ENCODE results near the gene DNAJC10.

DNA sequence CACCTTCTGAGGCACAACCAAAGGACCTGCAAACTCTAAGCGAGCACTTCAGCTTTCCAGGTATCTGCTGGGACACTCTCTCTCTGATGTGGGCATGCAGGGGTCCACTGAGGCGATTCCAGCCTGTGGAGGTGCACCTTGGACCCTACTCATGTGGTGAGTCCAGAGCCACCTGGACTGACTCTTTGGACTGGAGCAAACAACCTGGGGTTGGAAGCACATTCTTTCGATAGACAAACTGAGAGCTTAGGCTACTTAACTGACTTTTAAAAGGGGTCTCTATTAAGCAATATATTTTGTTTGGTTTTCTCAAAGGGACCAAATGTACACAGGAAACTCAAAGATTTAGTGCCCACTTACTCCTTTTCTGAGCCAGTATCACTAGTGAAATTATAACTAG lies 98.7 kb downstream of the DNAJC10 start:
- TF ChIP-seq, protein P1, sequence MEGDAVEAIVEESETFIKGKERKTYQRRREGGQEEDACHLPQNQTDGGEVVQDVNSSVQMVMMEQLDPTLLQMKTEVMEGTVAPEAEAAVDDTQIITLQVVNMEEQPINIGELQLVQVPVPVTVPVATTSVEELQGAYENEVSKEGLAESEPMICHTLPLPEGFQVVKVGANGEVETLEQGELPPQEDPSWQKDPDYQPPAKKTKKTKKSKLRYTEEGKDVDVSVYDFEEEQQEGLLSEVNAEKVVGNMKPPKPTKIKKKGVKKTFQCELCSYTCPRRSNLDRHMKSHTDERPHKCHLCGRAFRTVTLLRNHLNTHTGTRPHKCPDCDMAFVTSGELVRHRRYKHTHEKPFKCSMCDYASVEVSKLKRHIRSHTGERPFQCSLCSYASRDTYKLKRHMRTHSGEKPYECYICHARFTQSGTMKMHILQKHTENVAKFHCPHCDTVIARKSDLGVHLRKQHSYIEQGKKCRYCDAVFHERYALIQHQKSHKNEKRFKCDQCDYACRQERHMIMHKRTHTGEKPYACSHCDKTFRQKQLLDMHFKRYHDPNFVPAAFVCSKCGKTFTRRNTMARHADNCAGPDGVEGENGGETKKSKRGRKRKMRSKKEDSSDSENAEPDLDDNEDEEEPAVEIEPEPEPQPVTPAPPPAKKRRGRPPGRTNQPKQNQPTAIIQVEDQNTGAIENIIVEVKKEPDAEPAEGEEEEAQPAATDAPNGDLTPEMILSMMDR (IDR thresholded peaks at IDR 0.05; ENCODE audit: poor library complexity) = no peak
- no peak for TF ChIP-seq EZH2 (IDR thresholded peaks at IDR 0.05; ENCODE audit: borderline replicate concordance)
